Left lobe of liver (tissue), 1 donor: ENCODE data around the gene ANXA8. TPM values are rescaled to one million over a fixed set of nuclear protein-coding genes. Genes with fewer than 3 reads are reported as not detected.

ENCODE experiments used
- total RNA-seq: library from RNA; stranded (reverse); gene quantifications from one replicate; pipeline ENCODE4 v1.2.1, GENCODE V29; 2021
- donor health status: DM: no; HTN: yes; CAD: no.

The ANXA8 gene
- total RNA-seq, 1 donor from 2014 or later: 1.7 TPM

Other genes with a start within 250 kb of the ANXA8 start
- 0.08 TPM for gene GDF10, start 183.9 kb downstream of the ANXA8 start, total RNA-seq
- 7.2 TPM for gene GDF2, start 161.7 kb downstream of the ANXA8 start, total RNA-seq
- not detected for gene RBP3, start 135.8 kb downstream of the ANXA8 start, total RNA-seq
- 0.08 TPM for gene ZNF488, start 99.8 kb downstream of the ANXA8 start, total RNA-seq
- not detected for gene FAM25G, start 7.6 kb upstream of the ANXA8 start, total RNA-seq
- 14.8 TPM for gene AGAP9, start 39.5 kb upstream of the ANXA8 start, total RNA-seq